Measurements from ENCODE around the gene THSD4. TPM values are rescaled to one million over a fixed set of nuclear protein-coding genes. Genes with fewer than 3 reads are reported as not detected.
"Not testable (repeated sequence)": the region's sequence is repeated elsewhere in the genome, so short reads cannot be mapped to it uniquely, and the experiment has no call there.

Gene THSD4
- total RNA-seq, 1 experiment from 2014 or later, result 6.4 TPM

- no peak for DNase-seq (ENCODE audit: low spot score)
Measured at GRCh38 chr15:71380345-71380744, 265.1 kb downstream of the THSD4 start.

DNA sequence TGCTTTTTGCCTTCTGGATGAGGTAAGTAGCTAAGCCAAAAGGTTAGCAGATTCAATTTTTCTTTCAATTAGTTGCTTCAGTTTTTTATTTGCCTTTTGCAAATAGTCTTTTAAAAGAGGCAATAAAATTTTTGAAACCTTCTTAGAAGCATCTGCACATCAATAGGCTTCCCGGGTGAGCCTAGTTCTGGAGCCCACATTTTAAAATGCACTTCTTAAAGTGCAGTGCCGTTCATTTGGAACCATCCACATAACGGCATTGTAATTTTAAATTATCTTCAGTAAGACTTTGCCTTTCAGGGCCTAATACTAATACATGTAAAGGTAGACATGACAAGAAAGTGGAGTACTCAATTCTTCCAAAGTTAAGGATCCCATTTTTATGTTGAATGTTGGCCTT lies 269.2 kb downstream of the THSD4 start:
- no peak for DNase-seq (ENCODE audit: low spot score)

DNA sequence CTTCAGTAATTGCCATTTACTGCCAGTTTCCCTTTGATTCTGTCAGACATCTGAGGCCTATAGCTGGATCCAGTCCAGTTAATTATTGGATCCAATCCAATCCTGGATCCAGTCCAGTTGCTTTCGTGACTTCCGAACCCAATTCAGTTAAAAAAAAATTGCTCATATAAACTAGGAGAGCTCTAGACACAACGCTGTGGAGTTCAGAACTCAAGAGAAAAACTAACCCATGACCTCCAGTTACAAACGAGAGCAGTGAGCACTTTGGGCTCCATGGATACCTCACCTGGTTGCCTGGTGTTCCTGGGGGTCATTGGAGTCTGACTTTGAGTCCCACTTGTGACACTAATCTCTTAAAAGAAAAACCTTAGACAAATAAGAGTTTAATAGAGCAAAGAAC lies 269.8 kb downstream of the THSD4 start:
- DNase-seq (ENCODE audit: low spot score), result no peak

GRCh38 chr15:71385457-71385856 lies 270.2 kb downstream of the THSD4 start:
- DNase-seq (ENCODE audit: low spot score), result no peak

DNA sequence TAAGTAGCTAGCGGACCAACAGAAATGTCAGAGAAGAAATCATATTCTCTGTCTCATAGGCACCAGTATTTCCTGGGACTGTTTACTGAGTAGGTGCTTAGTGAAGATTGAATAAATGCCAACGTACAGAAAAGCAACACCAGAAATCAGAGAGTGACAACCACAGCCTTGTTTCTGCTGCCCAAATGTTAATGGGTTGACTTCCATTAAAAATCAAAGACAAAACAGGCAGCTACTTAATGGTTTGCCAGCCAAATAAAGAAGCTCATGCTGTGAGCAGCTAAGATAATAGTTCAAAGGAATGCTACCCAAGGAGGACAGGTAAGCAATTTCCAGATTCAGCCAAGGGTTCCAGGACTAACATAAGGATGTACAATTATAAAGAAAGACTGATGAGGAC lies 270.7 kb downstream of the THSD4 start:
- DNase-seq (ENCODE audit: low spot score), result no peak

- DNase-seq (ENCODE audit: low spot score), result no peak
Measured at GRCh38 chr15:71386448-71387236, 271.4 kb downstream of the THSD4 start.

DNA sequence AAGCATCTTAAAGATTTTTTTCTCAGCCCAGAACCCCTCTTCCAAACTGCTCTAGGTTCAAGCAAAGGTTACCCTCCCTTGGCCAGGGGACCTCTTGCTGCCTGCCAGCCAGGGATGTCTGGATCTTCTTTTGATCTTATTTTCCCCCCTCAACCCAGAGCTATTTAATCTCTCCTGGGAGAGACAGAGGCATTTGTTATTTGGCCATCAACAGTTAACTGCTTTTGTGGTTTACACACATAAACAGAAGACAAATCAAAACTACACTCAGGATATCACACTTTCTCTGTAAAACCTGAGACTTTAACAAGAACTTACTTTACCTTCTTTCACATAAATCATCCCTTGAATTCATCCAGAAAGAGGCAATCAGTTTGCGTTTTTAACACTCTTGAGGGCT lies 272.5 kb downstream of the THSD4 start:
- no peak for DNase-seq (ENCODE audit: low spot score)

DNA sequence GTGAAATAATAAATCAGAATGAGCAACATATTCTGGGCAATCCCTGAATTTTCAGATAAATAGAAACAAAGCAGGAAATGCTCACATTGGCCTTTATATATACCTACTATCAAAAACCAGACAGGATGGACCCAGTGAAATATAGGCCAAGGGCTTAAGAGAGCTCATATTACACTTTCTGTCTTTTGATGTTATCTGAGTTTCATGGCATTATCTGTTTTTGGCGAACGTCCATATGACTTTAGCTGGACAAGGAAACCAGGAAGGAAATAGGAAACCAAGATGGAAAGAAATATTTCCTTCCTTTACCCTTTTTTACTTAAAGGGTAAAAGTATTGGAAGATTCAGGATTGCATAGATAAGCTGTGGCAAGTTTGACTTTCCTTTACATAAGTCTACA lies 274.8 kb downstream of the THSD4 start:
- no peak for DNase-seq (ENCODE audit: low spot score)

- no peak for DNase-seq (ENCODE audit: low spot score)
Measured at GRCh38 chr15:71391421-71392088, 276.3 kb downstream of the THSD4 start.

DNA sequence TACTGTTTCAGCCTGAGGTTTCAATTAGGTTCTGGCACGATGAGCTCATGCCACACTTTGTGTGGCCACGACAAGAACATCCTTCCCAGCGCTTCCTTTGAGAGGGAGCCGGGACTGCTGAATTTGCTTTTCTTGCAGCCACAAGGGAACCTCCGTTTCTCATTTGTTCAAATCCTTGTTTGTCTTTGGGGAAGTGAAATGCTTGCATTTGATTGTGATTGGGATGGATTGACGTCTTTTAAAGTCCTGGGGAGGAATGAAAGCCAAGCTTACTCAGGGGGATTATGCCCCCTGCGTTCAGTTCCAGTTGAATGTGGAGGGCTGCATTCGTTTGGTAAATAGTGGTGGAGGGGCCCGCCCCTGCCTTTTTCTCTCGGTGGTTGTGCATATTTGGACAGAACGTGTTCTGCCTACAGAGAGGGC lies 277.6 kb downstream of the THSD4 start:
- no peak for DNase-seq (ENCODE audit: low spot score)

- no peak for DNase-seq (ENCODE audit: low spot score)
Measured at GRCh38 chr15:71393383-71393782, 278.1 kb downstream of the THSD4 start.

GRCh38 chr15:71396536-71397125 lies 281.4 kb downstream of the THSD4 start:
- no peak for DNase-seq (ENCODE audit: low spot score)

DNA sequence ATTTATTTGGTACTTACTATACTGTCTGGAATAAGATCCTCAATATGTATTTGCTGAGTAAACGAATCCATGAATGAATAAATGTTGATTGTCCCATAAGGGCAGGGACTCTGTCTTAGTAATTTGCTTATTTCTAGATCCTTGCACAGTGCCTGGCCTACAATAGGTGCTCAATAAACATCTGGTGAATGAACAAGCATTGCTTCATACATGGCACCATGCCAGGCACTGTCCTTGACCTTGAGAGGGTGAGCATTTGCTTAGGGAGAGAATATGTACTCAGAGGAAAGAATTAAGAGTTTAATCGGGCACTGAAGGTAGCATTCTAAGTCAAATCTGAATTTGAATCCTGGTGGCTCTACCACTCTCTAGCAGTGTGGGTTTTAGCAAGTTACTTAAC lies 282.1 kb downstream of the THSD4 start:
- no peak for DNase-seq (ENCODE audit: low spot score)

- DNase-seq (ENCODE audit: low spot score), result no peak
Measured at GRCh38 chr15:71400294-71400693, 285.0 kb downstream of the THSD4 start.

- DNase-seq (ENCODE audit: low spot score), result not testable (repeated sequence)
Measured at GRCh38 chr15:71401728-71402127, 286.5 kb downstream of the THSD4 start.

DNA sequence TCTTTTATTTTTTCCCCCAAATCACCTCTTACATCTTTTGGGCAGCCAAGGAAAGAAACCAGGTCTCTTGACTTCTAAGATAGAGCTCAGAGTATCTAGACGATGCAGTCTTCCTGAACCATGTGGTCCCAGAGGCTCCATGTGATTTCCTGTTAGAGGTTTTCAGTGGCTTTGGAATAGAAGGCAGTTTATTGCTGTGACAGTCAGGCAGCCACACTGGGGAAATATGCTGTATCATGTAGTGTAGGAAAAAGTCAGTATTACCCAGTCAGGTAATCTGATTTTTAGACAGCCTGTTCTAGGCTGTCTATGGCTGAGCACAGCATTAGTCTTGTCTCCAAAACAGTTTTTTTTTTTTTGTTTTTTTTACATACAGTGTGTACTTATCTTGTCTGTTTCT lies 294.3 kb downstream of the THSD4 start:
- peak; percentile 19 for DNase-seq (ENCODE audit: low spot score)

- DNase-seq (ENCODE audit: low spot score), result no peak
Measured at GRCh38 chr15:71410347-71410746, 295.1 kb downstream of the THSD4 start.

DNA sequence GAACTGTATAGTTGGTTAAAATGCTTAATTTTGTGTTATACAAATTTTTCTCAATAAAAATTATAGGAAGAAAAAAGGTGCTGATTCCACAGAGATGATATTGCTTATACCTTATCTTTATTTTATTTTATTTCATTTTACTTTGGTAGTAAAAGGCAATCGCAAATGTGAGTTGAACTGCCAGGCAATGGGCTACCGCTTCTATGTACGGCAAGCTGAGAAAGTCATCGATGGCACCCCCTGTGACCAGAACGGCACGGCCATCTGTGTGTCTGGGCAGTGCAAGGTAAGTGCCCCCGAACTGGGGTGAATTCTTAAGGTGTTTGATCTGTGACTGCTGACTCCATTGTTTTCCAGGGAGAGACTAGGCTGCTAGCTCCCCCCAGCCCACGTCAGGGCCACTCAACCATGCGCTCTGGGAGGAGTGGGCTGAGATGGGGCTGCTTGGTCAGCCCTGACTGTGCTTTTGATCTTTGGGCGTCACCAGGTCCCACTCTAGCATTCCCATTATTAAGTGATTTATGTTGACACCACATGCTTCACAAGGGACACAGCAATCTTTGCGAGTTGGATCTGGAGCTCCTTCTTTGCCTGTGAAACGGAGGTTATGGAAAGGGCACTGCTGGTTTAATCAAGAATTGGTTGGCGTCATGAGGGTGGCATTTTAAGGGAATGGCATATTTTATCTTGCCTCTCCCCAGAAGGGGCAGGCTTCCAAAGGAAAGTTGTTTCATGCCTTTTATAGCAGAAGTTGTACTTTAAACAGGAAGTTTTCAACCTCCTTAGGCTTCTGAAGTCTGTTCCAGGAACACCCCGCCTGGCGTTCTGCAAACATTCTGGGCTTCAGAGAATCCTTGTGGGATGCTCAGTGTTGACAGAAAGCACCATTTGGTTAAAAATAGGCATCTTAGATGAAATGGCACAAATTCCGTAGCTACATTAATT lies 296.5 kb downstream of the THSD4 start:
- DNase-seq (ENCODE audit: low spot score), result peak; percentile 10

GRCh38 chr15:71413419-71413818 lies 298.1 kb downstream of the THSD4 start:
- no peak for DNase-seq (ENCODE audit: low spot score)

- DNase-seq (ENCODE audit: low spot score), result no peak
Measured at GRCh38 chr15:71414853-71415252, 299.6 kb downstream of the THSD4 start.

DNA sequence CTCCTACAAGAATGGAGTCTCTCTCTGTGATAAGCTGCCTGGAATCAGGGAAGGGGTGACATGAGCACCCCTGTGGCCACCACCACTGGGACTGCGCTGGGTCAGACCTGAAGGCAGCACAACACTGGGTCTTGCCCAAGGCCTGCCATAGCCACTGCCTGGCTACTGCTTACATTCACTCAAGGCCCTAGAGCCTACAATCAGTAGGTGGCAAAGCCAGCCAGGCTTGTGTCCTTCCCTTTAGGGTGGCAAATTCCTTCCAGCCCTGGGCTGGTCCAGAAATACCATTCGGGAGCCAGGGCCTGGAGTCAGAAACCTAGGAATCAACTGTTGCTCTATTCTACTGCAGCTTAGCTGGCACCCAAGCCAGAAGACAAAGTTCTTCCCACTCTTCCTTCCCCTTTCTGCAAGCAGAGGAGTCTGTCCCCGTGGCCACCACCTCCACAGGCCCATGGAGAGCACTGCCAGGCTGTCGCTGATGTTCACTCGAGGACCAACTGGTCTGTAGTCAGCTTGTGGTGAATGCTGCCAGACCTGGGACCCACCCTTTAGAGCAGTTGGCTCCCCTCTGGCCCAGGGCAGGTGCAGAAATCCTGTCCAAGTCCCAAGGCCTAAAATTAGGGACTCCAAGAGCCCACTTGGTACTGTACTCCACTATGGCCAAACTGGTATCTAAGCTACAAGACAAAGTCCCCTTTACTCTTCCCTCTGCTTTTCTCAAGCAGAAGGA lies 307.4 kb downstream of the THSD4 start:
- DNase-seq (ENCODE audit: low spot score), result no peak
